ENCODE measurements around the gene SLC38A9.
A peak's percentile ranks its signal among the peaks of the same experiment; 100 is the strongest.

The SLC38A9 gene

DNA sequence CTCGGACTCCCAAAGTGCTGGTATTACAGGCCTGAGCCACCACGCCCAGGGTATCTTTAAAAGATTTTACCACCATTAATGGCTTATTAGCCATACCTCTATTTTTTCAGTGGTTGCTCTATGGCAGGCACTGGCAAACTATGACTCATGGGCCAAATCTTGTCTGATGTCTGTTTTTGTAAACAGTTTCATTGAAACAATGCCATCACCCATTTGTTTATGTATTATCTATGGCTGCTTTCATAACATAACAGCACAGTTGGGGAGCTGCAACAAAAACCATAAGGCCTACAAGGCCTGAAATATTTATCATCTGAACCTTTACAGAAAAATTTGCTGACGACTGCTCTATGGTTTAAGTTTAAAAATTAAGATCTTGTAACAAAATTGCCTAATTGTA, 66.8 kb downstream of the SLC38A9 start:
- DNase-seq, result no peak

GRCh38 chr5:55638455-55638854, 73.7 kb downstream of the SLC38A9 start:
- no peak for DNase-seq

GRCh38 chr5:55638051-55638450, 74.1 kb downstream of the SLC38A9 start:
- DNase-seq, result no peak

DNA sequence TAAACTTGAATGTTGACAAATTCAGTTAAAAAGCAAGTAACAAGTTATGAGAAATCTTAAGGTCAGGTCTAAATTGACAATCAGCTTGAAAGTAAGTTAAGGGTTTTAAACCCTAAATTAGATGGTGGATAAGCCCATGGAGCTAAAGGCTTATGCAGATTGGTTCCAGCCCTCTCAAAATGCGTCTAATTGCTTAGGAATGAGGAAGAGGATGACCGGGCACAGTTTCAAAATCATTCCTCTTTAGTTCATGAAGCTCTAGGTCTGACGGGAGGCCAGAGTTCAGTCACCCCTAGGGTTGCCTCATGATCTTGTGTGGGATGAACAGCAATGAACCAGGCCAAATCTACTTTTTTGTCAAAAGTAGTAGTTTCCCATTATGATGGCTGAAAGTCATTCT, 75.4 kb downstream of the SLC38A9 start:
- DNase-seq, result peak; percentile 36

- peak; percentile 59 for DNase-seq
These were observed 75.9 kb downstream of the SLC38A9 start for GRCh38 chr5:55636177-55636576.

DNA sequence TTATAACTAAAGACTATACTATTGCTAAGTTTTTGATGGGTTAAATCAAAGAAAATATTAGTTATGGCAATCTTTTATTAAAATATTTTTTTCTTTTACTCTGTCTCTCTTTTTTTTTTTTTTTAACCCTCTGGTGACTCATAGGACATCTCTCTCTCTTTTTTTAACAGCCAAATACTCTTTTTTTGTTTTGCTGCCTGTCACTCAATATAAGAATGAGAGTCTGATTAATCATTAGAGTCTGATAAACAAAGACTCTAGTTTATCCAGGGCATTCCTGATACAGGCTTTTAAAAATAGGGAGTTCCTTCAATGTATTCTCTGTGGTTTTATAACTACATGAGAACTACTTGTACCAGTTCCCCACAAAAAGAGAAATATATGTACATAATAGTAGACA, 77.3 kb downstream of the SLC38A9 start:
- no peak for DNase-seq

- DNase-seq, result peak; percentile 39
These were observed 77.8 kb downstream of the SLC38A9 start for GRCh38 chr5:55634209-55634805.

DNA sequence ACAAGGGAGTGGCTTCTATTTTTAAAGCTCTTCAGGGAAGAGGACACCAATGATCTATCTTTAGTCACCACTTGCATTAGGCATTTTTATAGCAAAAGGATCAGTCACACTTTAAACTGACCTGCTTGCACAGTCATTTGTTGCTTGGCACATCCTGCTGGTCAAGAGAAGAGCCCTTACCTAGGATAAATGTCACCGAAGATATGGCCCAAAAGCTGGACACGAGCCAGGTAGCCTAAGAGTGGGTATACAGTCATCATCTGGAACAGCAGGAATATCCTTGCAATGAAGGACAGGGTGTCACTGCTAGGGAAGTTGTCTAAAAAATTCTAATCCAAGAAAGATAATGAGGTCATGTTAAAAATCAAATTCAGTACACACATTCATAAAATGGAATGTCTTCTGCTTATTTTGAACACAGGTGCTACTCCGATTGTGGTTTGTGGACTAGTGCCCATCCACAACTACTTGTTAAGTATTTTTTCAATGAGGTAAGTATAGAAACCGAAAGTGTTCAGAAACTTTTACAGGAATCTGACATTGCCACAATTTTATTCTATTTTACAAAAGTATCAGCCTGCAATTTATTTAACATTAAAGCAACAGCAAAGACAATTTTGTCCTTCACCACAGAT, 78.4 kb downstream of the SLC38A9 start:
- DNase-seq, result peak; percentile 33

- DNase-seq, result no peak
These were observed 82.3 kb downstream of the SLC38A9 start for GRCh38 chr5:55629815-55630214.

DNA sequence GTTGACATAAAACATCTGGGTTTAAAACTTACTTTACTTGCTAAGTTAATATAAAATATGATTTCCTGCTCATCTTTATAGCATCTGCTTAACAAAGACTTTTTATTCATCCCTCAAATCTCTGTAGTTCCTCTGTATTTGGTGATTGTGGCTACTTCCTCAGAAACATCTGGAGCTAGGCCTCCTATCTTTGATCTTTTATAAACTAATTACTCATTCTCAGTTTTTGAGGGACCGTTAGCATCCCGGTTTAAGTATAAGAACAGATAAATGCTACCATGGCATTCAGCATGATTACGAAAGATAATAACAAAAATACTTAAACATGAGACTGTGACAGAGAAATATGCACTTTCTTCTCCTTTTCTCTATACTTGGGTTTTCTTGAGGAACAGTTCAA, 85.3 kb downstream of the SLC38A9 start:
- DNase-seq, result no peak

DNA sequence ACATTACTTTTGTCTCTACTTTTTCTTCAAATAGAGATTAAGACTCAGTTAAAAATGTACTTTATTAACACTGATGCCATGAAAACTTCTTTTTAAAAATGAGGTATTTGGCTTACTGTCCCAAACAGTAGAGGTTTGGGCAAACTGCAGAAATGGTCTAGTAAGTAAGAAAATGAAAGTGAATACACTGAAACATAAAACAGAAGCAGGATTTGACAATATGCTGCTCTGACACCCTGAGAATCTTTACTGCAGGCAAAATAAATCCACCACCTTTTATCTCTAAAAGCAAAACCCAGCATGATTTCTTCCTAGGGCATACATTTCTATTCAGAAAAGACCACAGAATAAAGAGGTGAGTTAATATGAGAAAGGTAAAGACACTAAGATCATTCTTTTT, 86.2 kb downstream of the SLC38A9 start:
- DNase-seq, result no peak

- no peak for DNase-seq
These were observed 86.6 kb downstream of the SLC38A9 start for GRCh38 chr5:55625589-55625909.

GRCh38 chr5:55624841-55625588, 87.1 kb downstream of the SLC38A9 start:
- DNase-seq, result no peak

GRCh38 chr5:55623789-55624188, 88.3 kb downstream of the SLC38A9 start:
- no peak for DNase-seq

DNA sequence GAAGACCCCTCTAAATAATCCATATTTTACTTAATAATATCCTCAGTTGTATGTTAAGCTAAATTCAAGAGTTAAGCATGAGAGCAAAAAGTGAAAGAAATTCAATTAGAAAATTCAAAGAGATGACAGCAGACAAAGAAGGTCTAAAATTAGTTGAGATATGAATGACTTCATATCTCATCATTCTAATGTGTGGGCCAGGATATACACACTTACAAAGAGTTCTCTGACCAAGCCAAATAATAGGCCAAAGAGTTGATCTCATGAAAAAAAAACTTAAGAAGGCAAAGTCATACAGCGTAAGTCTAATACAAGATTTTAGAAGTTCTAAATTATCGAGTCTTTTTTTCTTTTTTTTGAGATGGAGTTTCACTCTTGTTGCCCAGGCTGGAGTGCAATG, 89.7 kb downstream of the SLC38A9 start:
- no peak for DNase-seq

- no peak for DNase-seq
These were observed 90.9 kb downstream of the SLC38A9 start for GRCh38 chr5:55621229-55621628.

DNA sequence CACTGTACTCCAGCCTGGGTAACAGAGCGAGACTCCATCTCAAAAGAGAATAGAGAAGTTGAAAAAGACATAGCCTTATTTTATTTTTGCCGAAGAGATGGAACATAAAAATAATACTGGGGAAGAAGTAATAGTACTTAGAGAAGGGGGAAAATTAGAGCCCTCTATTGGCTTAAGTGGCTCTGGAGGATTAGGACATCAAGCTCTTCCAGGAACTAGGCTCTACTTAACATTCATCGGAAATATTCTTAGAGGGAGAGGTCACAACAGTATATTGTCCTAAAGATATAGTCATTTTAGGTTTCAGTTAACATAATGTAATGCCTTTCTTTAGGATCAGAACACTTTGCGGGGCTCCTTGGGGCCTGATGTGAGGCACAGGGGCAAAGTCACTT, 91.4 kb downstream of the SLC38A9 start:
- DNase-seq, result no peak

- no peak for DNase-seq
These were observed 91.9 kb downstream of the SLC38A9 start for GRCh38 chr5:55620009-55620765.

DNA sequence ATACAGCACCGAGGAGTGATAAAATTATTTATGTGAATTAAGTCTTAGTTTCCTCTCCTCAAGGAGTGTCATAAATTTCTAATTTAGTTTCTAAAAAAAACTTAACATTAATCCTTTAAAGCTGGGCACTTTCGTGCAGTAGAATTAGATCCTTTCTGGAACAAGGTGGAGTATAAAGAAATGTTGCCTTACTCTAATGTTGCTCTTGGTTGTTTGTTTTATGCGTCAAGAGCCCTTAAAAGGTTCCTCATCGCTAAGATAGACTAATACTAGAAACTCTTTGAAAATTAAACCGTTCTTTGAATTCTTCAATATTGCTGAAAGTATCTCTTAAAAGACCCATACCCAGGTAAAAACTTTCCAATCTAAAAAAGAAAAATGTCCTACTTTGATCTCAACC, 93.8 kb downstream of the SLC38A9 start:
- no peak for DNase-seq

GRCh38 chr5:55613112-55613868, 98.8 kb downstream of the SLC38A9 start:
- no peak for DNase-seq

DNA sequence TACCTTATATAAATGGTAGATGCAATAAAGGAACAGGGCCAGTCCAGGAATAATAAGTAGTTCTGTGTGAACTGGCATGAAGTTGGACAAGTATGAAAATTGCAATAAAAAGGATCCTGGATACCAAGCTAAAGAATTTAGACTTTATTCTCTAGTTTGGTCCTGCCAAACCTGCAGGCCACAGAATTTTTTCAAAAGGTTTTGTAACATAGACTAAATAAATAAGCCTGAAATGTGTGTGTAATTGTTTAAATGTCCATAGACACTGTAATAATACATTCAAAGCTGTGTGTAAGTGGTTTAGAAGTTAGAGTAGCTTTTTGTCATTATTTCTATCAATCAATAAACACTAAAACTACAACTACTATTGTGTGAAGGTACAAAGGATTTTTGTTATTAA, 101.6 kb downstream of the SLC38A9 start:
- no peak for DNase-seq

DNA sequence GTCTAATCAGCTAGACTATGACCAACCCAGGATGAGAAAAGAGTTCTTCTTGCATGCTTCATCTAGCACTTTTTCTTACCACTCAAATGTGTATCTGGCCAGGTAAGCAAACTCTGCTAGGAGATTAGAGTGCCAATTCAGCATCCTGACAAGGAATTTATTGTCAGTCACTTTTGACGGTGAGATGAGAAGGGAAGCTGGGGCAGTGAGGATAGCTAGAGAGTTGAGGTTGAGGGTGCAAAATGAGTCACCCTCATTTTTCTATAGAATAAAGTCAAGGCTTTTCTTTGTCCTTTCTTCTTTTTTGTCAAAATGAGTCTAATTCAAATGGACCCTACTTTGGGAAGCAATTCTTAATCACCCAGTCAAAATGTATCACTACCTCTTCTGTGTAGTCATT, 102.7 kb downstream of the SLC38A9 start:
- DNase-seq, result no peak

Measured in femur (tissue), 1 donor.